Stimulated activated CD8-positive, alpha-beta memory T cell treated with anti-CD3 and anti-CD28 coated beads, Interleukin-2, amount 100 ng/mL, for 1 hour (primary cell): Measurements from ENCODE around the gene MUC15.
"Not testable (repeated sequence)": the region's sequence is repeated elsewhere in the genome, so short reads cannot be mapped to it uniquely, and the experiment has no call there.

Experiments
- DNase-seq, 2 donors: peaks; one replicate each; pipeline ENCODE4 v3.0.0-alpha.2; 2020; ENCODE audit warnings: low read depth in 2 of 2

The MUC15 gene, protein sequence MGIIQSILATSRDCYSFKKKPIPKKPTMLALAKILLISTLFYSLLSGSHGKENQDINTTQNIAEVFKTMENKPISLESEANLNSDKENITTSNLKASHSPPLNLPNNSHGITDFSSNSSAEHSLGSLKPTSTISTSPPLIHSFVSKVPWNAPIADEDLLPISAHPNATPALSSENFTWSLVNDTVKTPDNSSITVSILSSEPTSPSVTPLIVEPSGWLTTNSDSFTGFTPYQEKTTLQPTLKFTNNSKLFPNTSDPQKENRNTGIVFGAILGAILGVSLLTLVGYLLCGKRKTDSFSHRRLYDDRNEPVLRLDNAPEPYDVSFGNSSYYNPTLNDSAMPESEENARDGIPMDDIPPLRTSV

DNA sequence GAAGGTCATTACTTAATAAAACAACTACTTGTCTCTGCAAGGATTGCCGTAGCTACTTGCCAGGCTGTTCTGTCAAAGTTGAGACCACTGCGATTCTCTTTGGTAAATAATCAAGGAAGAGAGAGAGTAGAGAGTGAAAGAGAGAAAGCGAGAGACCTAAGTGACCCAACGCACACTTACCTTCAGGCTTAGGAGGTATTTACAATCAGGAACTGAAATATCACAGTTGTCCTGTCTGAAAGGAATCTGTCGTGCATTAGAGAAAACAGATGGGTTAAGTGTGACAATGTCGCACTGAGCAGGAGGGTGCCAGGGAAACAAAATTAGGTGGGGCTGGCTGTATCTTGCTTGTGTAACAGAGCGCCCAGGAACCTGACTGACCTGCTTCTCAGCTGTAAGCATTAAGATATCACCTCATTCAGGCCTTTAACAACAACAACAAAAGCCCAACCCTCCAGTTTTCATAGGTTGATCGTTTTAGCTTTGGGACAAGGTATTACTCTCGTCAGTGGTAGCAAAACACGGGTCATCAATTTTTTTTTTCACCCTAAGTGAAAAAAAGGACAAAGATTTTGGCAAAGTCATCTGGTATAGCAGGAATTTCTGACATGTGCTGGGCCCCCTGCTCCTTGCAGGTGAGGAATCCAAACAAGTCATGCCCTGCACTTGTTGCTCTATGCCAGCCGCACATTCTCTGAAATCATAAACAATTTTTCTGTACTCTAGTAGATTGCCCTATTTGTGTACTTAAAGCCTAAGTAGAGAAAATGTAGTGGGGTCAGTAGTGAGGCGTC, at the start of gene MUC15:
MUC15 (minus strand) TSS at position 403 of the 794 bp plus-strand sequence. CDS start 5,169 bp downstream, outside the sequence.
- no peak for DNase-seq

DNA sequence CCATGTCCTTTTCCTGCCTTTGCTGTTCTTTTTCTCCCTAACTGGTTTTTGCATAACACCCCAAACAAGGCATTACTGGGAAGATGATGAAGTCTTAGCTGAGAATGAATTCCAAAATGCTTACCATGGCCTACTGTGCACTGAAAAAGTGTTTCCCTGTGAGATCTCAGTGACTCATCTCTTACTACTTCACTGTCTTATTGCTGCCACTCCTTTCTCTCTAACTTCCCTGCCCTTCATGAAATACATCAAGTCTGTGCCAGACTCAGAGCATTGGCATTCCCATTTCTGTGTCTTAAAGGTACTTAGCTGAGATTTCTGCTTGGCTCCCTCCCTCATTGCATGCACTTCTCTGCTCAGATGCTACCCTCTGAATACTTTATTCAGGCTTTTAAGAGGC, 49.1 kb upstream of the MUC15 start:
- no peak for DNase-seq

DNA sequence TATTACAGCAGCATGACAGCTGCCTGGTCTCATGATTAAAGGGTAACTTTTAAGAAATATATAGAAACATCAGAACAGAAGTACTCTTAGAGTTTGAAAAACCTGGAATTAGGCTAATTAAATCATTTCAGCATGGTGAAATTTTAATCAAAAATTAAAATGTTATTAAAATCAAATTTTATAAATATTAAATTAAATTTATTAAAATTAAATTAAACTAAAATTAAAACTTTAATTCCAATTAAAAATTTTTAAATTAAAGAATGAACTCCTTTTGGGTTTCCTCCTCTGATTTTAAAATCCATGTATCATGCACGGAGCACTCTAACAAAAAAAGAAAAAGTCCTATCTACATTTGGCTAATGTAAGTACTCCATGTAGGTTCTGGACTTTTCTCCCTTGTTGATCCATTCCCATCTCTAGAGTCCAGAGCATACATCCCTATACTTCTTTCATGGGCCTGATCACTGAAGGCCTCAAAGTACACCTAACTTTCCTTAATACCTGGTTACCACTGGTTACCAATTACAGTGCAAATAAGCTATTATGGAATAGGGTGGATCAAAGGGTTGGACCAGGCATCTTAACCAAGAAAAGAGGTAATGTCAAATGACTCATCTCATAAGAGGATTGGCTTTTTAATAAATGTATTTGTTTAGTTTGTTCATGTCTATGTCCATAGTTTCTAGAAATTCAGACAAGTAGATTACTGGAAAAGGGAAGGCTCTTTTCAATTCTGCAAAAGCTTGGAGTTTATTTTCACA, 48.4 kb upstream of the MUC15 start:
- no peak for DNase-seq

DNA sequence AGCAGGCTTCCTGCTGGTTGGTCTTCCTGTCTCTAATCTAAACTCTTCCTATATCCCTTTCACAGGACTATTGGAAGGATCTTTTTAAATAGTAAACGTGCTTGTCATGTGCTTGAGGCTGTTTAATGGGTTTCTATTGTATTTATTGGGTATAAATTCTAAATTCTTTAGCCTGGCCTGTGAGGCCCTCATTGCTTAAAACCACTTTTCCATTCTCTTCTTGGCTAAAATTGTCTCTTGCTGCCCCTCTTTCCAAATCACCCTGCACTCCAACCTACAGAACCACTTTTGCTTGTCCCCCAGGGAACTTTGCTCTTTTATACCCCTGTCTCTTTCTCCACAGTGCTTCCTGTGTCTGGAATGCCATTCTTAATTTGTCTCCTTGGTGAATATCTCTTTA, 46.4 kb upstream of the MUC15 start:
- no peak for DNase-seq

DNA sequence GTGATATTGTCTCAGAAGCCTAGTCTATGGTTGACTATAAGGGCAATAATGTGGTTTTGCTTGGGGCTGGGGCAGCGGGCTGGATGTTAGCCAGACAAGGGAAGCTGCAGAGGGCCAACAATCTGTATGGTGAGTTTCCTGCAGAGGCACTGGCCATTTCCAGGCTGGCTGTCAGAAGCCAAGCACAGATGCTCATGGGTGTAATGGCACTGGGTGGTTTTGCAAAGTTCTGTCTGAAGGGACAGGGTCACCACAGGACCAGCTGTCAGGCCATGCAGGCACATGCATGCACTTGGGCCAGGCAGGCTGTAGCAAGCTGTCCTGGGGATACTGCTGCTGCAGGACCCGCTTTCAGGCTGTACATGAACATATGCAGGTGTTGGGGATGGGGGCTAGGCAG, 41.7 kb upstream of the MUC15 start:
- DNase-seq, result no peak

DNA sequence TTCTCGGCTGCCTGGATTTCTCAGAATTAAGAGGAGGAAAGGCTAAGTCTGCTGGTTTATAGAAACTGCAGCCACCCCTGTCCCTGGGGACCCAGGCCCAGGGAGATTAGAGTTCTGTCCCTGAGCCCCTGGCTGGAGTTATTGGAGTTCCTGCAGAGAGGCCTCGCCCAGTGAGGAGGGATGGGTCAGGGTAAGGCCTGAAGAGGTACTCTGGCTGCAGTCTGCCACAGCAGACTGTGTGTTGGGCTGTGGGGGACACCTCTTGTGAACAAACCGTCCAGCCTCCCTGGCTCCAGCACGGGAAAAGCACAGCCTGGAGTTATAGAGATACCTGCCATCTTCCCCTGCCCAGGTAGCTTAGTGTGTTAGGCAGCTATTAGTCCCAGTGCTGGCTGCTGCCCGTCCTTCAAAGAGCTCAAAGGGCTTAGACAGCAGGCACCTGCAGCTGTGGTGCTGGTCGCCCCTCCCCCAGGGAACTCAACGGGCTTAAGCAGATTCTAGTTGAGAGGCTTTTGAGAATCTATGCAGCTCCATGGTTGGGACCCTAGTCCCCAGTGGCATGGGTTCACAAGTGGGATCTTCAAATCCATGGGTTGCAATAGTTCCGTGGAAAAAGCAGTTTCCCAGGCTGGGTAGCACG, 36.6 kb upstream of the MUC15 start:
- no peak for DNase-seq

DNA sequence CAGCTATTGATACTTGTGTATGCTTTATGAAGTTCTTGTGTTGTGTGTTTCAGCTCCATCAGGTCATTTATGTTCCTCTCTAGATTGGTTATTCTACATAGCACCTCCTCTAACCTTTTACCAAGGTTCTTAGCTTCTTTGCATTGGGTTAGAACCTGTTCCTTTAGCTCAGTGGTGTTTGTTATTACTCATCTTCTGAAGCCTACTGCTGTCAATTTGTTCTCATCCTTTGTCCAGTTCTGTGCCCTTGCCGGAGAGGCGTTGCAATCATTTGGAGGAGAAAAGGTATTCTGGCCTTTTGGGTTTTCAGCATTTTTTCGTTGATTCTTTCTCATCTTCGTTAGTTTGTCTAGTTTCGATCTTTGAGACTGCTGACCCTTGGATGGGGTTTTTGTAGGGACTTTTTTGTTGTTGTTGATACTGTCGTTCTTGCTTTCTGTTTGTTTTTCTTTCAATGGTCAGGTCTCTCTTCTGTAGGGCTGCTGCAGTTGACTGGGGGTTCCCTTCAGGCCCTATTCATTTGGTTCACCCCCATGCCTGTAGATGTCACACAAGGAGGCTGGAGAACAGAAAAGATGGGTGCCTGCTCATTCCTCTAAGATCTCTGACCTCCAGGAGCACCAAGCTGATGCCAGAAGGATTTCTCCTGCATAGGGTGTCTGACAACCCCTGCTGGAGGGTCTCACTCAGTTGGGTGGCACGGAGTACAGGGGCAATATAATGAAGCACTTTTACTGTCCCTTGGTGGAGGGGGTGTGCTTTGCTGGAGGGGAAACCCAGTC, 35.9 kb upstream of the MUC15 start:
- DNase-seq, result no peak

DNA sequence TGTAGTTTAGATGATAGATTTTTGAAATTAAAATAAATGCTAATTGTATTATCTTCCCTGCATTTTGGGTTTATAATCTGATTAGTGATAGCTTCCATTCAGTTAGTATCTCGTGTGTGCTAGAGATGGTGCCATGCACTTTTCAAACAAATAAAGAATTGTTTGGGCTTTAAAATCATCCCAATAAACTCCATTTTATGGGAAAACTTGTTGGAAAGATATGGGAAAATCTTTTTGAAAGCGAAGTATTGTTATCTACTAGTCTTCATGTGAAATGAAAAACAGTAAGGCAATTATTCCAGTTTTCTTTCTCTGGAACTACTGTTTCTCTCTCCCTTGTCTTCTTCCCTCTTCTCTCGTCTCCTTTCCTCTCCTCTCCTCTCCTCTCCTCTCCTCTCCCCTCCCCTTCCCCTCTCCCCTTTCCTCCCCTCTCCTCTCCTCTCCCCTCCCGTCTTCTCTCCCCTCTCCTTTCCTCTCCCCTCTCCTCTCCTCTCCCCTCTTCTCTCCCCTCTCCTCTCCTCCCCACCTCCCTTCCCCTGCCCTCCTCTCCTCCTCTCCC, 27.9 kb upstream of the MUC15 start:
- no peak for DNase-seq

DNA sequence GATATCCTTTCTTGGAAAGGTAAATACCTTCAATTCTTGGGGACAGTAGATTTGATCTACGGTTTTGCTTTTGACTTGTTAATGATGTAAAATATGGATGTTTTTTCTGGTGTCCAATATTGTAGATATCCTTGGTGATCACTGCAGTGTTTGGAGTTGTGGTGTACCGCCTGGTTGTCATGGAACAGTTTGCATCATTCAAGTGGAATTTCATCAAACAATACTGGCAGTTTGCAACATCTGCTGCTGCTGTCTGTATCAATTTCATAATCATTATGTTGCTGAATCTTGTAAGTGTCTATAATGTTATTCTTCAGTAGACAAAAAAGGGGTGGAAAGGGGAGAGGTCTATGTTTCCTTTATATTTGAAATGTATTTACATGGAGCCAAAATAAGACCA, 27.4 kb upstream of the MUC15 start:
- DNase-seq, result no peak

DNA sequence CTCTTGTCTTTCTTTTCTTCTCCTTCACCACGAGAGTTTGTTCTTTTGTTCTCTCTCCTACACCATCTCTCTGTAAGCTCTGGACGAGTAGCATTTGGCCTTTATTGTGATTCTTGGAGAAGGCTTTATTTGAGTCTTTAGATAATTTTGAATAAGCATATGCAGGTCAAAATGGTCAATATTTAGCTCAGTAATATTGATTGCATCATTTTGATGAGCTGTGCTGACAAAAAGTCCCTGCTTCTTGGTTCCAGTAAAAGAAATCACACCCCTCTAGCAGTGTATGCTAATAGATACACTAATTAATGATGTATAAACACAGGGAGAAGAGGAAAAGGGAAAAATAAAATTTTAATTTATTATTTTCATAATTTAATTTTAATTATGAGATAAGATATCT, 25.8 kb upstream of the MUC15 start:
- no peak for DNase-seq

DNA sequence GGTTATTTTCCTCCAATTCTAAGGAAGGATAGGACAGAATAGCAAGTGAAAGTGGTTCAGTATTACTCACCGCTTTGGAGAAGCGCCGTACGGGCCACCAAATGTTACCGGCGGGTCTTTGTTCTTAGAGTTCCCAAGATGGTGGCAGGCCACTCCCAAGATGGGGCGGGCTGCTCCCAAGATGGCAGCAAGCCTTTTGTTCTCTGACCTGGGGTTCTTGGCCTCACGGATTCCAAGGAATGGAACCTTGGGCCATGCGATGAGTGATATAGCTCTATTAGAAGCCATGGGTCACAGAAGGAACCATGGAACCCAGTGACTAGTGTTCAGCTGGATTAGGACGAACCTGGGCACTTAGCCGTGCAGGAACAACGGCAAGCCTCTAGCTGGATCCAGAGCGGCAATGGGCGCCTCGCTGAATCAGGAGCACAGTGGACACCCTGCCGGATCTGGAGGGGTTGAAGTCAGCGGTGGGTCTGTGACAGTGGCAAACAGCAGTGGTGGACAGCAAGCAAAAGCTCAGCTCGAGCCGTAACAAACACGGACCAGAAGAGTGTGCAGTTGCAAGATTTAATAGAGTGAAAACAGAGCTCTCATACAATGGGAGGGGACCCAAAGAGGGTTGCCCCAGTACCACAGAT, 25.1 kb upstream of the MUC15 start:
- DNase-seq, result not testable (repeated sequence)

DNA sequence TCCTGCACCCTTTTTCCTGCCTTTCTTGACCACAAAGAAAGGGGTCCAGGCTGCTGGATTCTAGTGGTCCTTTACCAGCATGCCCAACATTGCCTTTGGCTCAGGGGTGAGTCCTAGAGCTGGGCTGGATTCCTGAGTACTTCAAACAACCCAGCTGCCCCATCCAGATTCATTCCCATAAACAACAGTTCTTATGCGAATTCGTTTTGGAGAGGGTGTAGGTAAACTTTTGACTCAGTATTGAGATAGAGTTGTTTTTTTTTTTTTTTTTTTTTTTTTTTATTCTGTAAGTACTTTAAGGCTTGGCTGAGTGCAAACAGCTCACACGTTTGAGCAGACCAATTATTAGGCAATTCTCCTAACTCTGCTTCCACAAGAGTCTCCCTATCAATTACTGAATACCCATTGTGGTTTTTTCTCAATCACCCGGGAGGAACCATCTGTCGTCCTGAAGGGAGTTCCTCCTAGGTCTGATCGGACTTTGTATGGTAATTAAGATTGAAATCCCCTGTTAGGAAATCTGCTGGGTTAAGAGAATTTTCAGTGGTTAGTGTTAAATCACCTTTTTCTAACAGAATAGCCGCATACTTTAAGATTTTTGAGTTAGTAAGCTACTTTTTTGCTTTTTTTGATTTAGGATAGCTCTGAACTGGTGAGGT, 23.3 kb upstream of the MUC15 start:
- DNase-seq, result not testable (repeated sequence)

DNA sequence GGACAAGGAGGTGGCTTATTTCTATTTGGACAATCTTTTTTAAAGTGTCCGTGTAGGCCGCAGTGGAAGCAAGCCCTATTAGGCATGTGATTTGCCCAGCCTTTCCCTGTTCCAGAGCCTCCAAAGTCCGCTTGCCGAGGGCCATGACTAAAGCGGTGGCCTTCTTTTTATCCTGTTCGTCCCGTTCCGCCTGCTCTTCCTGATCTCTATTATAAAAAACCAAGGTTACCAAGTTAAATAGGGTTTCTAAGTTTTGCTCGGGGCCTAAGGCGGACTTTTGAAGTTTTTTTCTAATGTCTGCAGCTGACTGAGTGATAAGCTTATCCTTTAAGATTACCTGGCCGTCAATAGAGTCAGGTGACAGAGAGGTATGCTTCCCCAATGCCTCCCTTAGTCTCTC, 21.6 kb upstream of the MUC15 start:
- DNase-seq, result no peak

DNA sequence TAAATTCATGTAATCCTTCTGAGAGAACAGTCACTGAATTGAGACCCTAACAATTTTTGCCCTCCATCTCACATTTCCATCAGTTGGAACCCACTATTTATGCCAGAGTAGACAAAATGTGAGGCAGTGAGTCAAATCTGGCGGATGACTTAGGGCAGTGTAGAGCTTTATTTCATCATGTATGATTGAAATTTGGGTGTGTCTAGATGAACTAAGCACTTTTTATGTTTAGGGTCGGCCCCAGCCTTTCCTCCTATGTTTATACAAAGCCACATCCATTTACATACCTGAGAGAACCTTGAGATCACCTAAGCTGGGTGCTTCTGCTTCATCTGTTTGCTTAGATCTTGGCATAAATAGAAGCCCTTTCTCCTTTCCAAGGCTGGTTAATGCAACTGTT, 15.0 kb upstream of the MUC15 start:
- no peak for DNase-seq

DNA sequence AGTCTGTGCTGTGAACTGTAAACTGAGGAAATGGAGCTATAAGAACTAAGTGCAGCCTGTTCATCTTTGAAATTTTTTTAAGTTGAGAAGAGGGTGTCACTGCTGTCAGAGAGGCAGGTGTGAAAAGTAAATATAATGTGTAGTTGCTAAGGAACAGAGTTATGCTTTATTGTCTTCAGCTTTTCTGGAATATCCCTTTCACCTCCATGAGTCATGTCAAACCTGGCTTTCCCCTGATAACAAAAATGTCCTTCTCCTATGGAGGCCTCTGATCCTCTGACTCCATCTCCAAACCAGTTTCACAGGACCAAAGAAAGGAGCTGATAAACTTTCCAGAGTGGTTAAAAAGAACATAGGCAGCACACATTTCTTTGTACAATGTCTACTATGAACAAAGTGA, 12.8 kb upstream of the MUC15 start:
- DNase-seq, result no peak

DNA sequence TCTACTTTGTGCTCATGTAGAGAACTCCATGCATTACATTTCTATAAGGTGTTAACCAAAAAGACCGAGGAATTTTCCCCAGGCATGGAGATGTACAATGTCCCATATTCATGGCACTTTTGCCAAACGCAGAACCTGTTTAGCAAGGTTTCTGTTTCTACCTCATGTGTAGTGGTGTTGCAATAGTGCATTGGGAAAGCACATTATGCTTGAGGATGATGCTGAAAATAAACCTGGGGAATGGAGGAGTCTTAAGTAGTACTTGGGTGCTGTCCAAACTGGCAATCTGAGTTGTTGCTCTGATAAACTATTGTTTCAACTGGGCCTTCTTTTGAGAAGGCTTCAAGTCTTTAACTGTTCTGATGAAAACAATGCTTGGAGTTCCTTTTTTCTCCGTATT, 11.5 kb upstream of the MUC15 start:
- DNase-seq, result no peak

DNA sequence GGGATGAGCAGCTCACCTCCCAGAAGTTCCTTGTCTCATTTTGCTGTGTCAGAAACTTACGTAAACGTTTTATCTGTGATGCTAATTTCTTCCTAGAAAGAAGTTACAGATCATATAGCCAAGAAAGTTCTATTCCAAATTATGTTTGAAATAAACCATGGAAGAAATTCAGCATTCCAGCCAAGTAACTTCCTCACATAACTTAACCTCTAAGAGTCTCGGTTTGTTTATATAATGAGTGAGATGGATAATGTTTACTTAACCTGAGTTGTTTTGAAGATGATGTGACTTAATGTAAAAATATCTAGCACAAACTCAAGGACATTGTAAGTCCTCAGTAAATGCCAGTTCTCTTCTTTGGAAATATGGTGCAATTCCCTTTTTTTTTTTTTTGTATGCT, 8.9 kb upstream of the MUC15 start:
- no peak for DNase-seq

DNA sequence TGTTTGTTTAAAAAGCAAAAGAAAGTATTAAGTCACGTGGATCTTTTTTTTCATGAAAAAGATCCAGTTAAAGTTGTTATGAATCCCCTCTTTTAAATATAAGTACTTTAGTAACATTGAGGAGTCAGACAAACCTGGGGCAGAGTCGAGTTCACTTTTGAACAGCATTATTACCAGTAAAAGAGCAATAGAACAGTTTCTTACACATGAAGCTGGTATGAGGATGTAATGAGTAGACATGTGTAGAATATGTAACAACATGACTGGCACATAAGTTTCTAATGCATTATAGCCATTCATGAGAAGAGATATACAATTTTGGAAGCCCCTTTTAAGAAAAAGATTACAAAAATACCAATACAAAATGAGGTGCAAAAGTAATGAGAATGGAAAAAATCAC, 7.6 kb upstream of the MUC15 start:
- DNase-seq, result no peak

DNA sequence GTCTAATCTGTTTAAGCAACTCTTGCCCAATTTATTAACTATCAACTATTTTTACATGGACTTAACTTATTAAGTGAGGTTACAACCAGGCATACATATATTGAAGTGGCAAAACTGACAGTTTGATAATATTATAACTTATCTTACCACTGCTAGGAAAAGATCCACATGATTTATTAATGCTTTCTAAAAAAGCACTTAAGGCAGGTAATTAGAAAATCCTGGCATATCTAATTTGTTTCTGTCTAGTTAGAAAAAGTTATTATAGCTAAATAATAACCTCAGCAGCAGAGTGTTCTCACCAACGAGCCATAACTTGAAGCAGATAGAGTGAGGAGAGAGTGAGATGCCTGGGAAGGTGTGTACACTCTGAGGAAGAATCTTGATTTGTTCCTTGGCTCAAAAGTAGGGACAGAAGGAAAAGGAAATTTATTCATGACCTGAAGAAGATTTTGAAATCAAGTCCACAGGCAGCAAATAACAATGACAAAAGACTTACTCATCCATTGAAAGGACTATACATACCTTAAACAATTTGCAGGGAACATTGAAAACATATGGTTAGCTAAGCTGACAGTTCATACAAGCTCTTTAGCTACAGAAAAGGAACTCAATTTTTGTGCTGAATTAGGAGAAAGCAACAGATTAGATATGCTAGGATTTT, 7.1 kb upstream of the MUC15 start:
- no peak for DNase-seq
